UCSD-AML1 (cell line): ENCODE data around the gene GMPR2.

ENCODE experiments used
- DNase-seq: peaks from one replicate; lab custom pipeline; 2025; ENCODE audit not compliant: unreplicated experiment; lab: John Stamatoyannopoulos, UW

The GMPR2 gene

DNA sequence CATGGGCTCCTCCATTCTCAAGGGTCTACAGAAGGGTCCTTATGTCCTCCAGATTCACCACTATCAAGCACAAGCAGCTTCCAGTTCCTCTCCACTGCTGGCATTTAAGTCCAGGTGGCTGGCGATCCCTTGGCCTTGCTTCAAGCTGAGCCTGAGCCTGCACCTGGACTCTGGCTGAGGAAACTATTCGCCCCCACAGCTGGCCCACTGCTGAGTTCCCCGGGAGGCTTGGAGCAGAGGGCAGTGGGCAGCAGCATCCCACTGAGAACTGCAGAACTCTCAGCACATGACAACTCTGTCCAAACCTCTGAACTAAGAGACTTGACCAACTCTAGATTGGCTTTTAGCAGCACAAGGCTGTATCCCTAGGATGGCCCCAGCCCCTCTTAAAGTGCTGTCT lies 50.0 kb downstream of the GMPR2 start:
- DNase-seq = no peak

DNA sequence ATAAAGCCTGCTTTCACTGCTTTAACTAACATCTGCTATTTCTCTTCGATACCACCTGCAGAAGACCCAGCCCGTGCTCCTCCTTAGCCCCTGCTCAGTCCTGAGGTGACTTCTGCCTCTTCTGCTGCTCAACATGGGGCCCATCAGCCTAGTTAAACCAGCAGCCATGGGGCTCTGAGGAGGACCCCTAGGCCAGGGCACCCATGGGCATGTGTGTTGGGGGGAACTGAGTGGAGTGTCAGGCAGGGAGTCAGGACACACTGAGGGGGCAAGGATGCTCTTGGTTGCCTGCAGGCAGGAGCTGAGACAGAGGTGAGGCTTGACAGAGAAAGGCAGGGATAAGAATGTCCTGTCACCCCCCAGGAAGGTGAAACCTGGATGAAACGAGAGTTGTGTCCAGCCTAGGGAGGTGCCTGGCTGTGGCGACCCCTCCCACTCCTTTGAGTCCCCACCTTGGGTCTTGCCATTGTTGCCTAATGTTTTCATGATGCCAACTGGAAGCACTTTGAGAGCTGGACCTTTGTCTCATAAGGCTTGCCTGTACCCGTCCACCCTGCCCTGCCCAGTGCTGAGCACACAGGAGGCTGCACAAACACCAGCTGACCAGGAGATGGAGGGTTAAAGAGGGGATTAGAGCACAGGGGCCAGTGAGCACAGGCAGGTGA lies 51.2 kb downstream of the GMPR2 start:
- no peak for DNase-seq

DNA sequence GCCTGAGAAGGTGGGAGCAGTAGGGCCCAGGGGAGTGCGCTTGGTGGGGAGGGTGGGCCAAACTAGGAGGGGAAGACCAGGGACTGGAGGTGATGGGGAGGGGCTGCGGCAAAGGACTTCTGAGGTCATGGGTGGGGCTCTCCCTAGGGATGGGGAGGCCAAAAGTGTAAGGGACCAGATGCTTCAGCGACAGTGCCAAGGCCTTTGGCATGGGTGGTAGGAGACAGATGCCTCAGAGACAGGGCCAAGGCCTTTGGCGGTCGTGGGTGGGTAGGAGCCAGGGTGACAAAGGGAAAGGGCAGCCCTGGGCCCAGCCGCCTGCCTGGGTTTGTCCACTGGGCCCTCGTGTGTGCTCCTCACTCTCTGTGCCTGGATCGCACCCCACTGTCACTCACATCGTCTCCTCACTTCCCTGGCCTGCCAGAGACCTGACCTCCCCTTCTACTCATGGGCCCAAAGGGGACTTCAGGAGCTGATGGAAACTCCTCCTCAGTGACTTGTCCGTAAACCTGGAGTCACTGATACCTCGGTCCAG lies 51.8 kb downstream of the GMPR2 start:
- no peak for DNase-seq

DNA sequence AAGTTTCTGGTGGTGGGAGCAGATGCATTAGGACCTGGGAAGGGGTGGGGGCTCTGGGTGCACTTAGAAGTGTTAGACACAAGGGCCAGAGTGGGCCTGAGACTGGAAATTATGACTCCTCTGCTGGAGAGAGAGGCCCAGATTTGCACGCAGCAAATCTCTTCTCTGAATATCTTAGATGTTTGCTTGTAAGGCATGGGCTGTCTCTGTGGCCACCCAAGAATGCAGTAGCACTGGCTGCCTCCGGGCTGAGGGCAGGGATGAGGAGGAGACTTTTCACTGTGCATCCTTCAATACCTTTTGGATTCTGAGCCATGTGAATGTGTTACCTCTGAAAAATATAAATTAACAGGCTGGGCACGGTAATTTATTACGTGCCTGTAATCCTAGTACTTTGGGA lies 52.6 kb downstream of the GMPR2 start:
- no peak for DNase-seq

DNA sequence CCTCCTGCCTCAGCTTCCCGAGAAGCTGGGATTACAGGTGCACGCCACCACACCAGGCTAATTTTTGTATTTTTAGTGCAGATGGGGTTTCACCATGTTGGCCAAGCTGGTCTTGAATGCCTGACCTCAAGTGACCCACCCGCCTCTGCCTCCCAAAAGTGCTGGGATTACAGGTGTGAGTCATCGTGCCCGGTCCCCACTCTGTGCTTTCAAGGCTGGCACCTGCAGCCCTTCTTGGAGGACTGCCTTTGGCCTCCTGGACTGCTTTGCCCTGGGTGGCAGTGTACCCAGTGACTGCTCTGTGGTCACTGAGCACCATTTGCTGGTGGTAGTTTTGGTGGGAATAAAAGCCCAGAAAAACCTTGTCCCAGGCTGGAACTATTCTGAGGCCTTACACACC lies 54.3 kb downstream of the GMPR2 start:
- no peak for DNase-seq
